Measurements from ENCODE around the gene OPCML.

The OPCML gene

GRCh38 chr11:133191931-133192330 lies 340.4 kb downstream of the OPCML start:
- Histone ChIP-seq H3K4me3 (ENCODE audit: low read length in 2 of 2) (no peak overlapping the region), H3K4me1 (ENCODE audit: control insufficient read depth, insufficient read depth, low read length) (no peaks in the 10 kb centered on the region), H3K9me3 (ENCODE audit: control insufficient read depth in 2 of 2, low read length in 2 of 2) (no peaks in the 10 kb centered on the region), H3K27me3 (ENCODE audit: control insufficient read depth in 1 of 2, insufficient read depth in 2 of 2, low read length in 2 of 2) (no peaks in the 10 kb centered on the region), H3K36me3 (ENCODE audit: control insufficient read depth in 2 of 2, insufficient read depth in 2 of 2, low read length in 2 of 2) (no peaks in the 10 kb centered on the region), H3K9ac (ENCODE audit: low read length in 2 of 2) (no peak overlapping the region), H3K27ac (ENCODE audit: low read length) (no peak overlapping the region)

GRCh38 chr11:133181667-133182066 lies 350.6 kb downstream of the OPCML start:
- peaks cover 0 to 7% of the 10 kb centered on the region in 2 donors for H3K27me3 ChIP-seq (ENCODE audit: control insufficient read depth in 1 of 2, insufficient read depth in 2 of 2, low read length in 2 of 2)
- H3K9ac ChIP-seq (ENCODE audit: low read length in 2 of 2), result no peak overlapping the region
- no peaks in the 10 kb centered on the region for H3K9me3 ChIP-seq (ENCODE audit: control insufficient read depth in 2 of 2, low read length in 2 of 2)
- H3K4me1 ChIP-seq (ENCODE audit: control insufficient read depth, insufficient read depth, low read length), result no peaks in the 10 kb centered on the region
- H3K36me3 ChIP-seq (ENCODE audit: control insufficient read depth in 2 of 2, insufficient read depth in 2 of 2, low read length in 2 of 2), result no peaks in the 10 kb centered on the region
- H3K27ac ChIP-seq (ENCODE audit: low read length), result no peak overlapping the region
- no peak overlapping the region for H3K4me3 ChIP-seq (ENCODE audit: low read length in 2 of 2)

- no peak overlapping the region for H3K27ac ChIP-seq (ENCODE audit: low read length)
- H3K4me3 ChIP-seq (ENCODE audit: low read length in 2 of 2), result no peak overlapping the region
- H3K9me3 ChIP-seq (ENCODE audit: control insufficient read depth in 2 of 2, low read length in 2 of 2), result no peaks in the 10 kb centered on the region
- H3K4me1 ChIP-seq (ENCODE audit: control insufficient read depth, insufficient read depth, low read length), result no peaks in the 10 kb centered on the region
- no peaks in the 10 kb centered on the region for H3K36me3 ChIP-seq (ENCODE audit: control insufficient read depth in 2 of 2, insufficient read depth in 2 of 2, low read length in 2 of 2)
- no peak overlapping the region for H3K9ac ChIP-seq (ENCODE audit: low read length in 2 of 2)
- peaks cover 0 to 7% of the 10 kb centered on the region in 2 donors for H3K27me3 ChIP-seq (ENCODE audit: control insufficient read depth in 1 of 2, insufficient read depth in 2 of 2, low read length in 2 of 2)
Observed at GRCh38 chr11:133181066-133181465, 351.2 kb downstream of the OPCML start.

- no peak overlapping the region for H3K9ac ChIP-seq (ENCODE audit: low read length in 2 of 2)
- H3K36me3 ChIP-seq (ENCODE audit: control insufficient read depth in 2 of 2, insufficient read depth in 2 of 2, low read length in 2 of 2), result no peaks in the 10 kb centered on the region
- H3K9me3 ChIP-seq (ENCODE audit: control insufficient read depth in 2 of 2, low read length in 2 of 2), result no peaks in the 10 kb centered on the region
- no peaks in the 10 kb centered on the region for H3K4me1 ChIP-seq (ENCODE audit: control insufficient read depth, insufficient read depth, low read length)
- H3K4me3 ChIP-seq (ENCODE audit: low read length in 2 of 2), result no peak overlapping the region
- peaks cover 0 to 7% of the 10 kb centered on the region in 2 donors for H3K27me3 ChIP-seq (ENCODE audit: control insufficient read depth in 1 of 2, insufficient read depth in 2 of 2, low read length in 2 of 2)
- no peak overlapping the region for H3K27ac ChIP-seq (ENCODE audit: low read length)
Observed at GRCh38 chr11:133180201-133180600, 352.1 kb downstream of the OPCML start.

GRCh38 chr11:133176748-133177147 lies 355.6 kb downstream of the OPCML start:
- H3K9me3 ChIP-seq (ENCODE audit: control insufficient read depth in 2 of 2, low read length in 2 of 2), result no peaks in the 10 kb centered on the region
- H3K27me3 ChIP-seq (ENCODE audit: control insufficient read depth in 1 of 2, insufficient read depth in 2 of 2, low read length in 2 of 2), result peaks cover 0 to 4% of the 10 kb centered on the region in 2 donors
- H3K9ac ChIP-seq (ENCODE audit: low read length in 2 of 2), result no peak overlapping the region
- H3K36me3 ChIP-seq (ENCODE audit: control insufficient read depth in 2 of 2, insufficient read depth in 2 of 2, low read length in 2 of 2), result no peaks in the 10 kb centered on the region
- no peak overlapping the region for H3K4me3 ChIP-seq (ENCODE audit: low read length in 2 of 2)
- H3K4me1 ChIP-seq (ENCODE audit: control insufficient read depth, insufficient read depth, low read length), result no peaks in the 10 kb centered on the region
- H3K27ac ChIP-seq (ENCODE audit: low read length), result no peak overlapping the region

GRCh38 chr11:133175103-133175502 lies 357.2 kb downstream of the OPCML start:
- H3K4me1 ChIP-seq (ENCODE audit: control insufficient read depth, insufficient read depth, low read length), result no peaks in the 10 kb centered on the region
- H3K36me3 ChIP-seq (ENCODE audit: control insufficient read depth in 2 of 2, insufficient read depth in 2 of 2, low read length in 2 of 2), result no peaks in the 10 kb centered on the region

GRCh38 chr11:133173810-133174412 lies 358.4 kb downstream of the OPCML start:
- Histone ChIP-seq H3K27ac (ENCODE audit: low read length) (no peak overlapping the region), H3K4me3 (ENCODE audit: low read length in 2 of 2) (no peak overlapping the region), H3K27me3 (ENCODE audit: control insufficient read depth in 1 of 2, insufficient read depth in 2 of 2, low read length in 2 of 2) (peaks cover 0 to 2% of the 10 kb centered on the region in 2 donors), H3K9me3 (ENCODE audit: control insufficient read depth in 2 of 2, low read length in 2 of 2) (no peaks in the 10 kb centered on the region), H3K4me1 (ENCODE audit: control insufficient read depth, insufficient read depth, low read length) (no peaks in the 10 kb centered on the region), H3K36me3 (ENCODE audit: control insufficient read depth in 2 of 2, insufficient read depth in 2 of 2, low read length in 2 of 2) (no peaks in the 10 kb centered on the region), H3K9ac (ENCODE audit: low read length in 2 of 2) (no peak overlapping the region)

More at GRCh38 chr11:133175103-133175502, 357.2 kb downstream of the OPCML start:
- no peak overlapping the region for H3K9ac ChIP-seq (ENCODE audit: low read length in 2 of 2)
- H3K4me3 ChIP-seq (ENCODE audit: low read length in 2 of 2), result no peak overlapping the region
- H3K9me3 ChIP-seq (ENCODE audit: control insufficient read depth in 2 of 2, low read length in 2 of 2), result no peaks in the 10 kb centered on the region
- no peak overlapping the region for H3K27ac ChIP-seq (ENCODE audit: low read length)
- peaks cover 0 to 6% of the 10 kb centered on the region in 2 donors for H3K27me3 ChIP-seq (ENCODE audit: control insufficient read depth in 1 of 2, insufficient read depth in 2 of 2, low read length in 2 of 2)

- H3K4me1 ChIP-seq (ENCODE audit: control insufficient read depth, insufficient read depth, low read length), result no peaks in the 10 kb centered on the region
- no peak overlapping the region for H3K27ac ChIP-seq (ENCODE audit: low read length)
- no peaks in the 10 kb centered on the region for H3K9me3 ChIP-seq (ENCODE audit: control insufficient read depth in 2 of 2, low read length in 2 of 2)
- H3K4me3 ChIP-seq (ENCODE audit: low read length in 2 of 2), result no peak overlapping the region
- H3K27me3 ChIP-seq (ENCODE audit: control insufficient read depth in 1 of 2, insufficient read depth in 2 of 2, low read length in 2 of 2), result peaks cover 0 to 4% of the 10 kb centered on the region in 2 donors
- H3K9ac ChIP-seq (ENCODE audit: low read length in 2 of 2), result no peak overlapping the region
- H3K36me3 ChIP-seq (ENCODE audit: control insufficient read depth in 2 of 2, insufficient read depth in 2 of 2, low read length in 2 of 2), result no peaks in the 10 kb centered on the region
Observed at GRCh38 chr11:133172349-133172748, 360.0 kb downstream of the OPCML start.

- Histone ChIP-seq H3K27me3 (ENCODE audit: control insufficient read depth in 1 of 2, insufficient read depth in 2 of 2, low read length in 2 of 2) (peaks cover 0 to 4% of the 10 kb centered on the region in 2 donors), H3K27ac (ENCODE audit: low read length) (no peak overlapping the region), H3K4me1 (ENCODE audit: control insufficient read depth, insufficient read depth, low read length) (no peaks in the 10 kb centered on the region), H3K9me3 (ENCODE audit: control insufficient read depth in 2 of 2, low read length in 2 of 2) (no peaks in the 10 kb centered on the region), H3K9ac (ENCODE audit: low read length in 2 of 2) (no peak overlapping the region), H3K36me3 (ENCODE audit: control insufficient read depth in 2 of 2, insufficient read depth in 2 of 2, low read length in 2 of 2) (no peaks in the 10 kb centered on the region), H3K4me3 (ENCODE audit: low read length in 2 of 2) (no peak overlapping the region)
Observed at GRCh38 chr11:133171374-133171773, 360.9 kb downstream of the OPCML start.

GRCh38 chr11:133168016-133168415 lies 364.3 kb downstream of the OPCML start:
- Histone ChIP-seq H3K27ac (ENCODE audit: low read length) (no peak overlapping the region), H3K27me3 (ENCODE audit: control insufficient read depth in 1 of 2, insufficient read depth in 2 of 2, low read length in 2 of 2) (peaks cover 0 to 4% of the 10 kb centered on the region in 2 donors), H3K9ac (ENCODE audit: low read length in 2 of 2) (no peak overlapping the region), H3K4me1 (ENCODE audit: control insufficient read depth, insufficient read depth, low read length) (peaks cover 6% of the 10 kb centered on the region), H3K4me3 (ENCODE audit: low read length in 2 of 2) (no peak overlapping the region), H3K36me3 (ENCODE audit: control insufficient read depth in 2 of 2, insufficient read depth in 2 of 2, low read length in 2 of 2) (no peaks in the 10 kb centered on the region), H3K9me3 (ENCODE audit: control insufficient read depth in 2 of 2, low read length in 2 of 2) (no peaks in the 10 kb centered on the region)

- peaks cover 15% of the 10 kb centered on the region for H3K4me1 ChIP-seq (ENCODE audit: control insufficient read depth, insufficient read depth, low read length)
- peaks cover 0 to 4% of the 10 kb centered on the region in 2 donors for H3K27me3 ChIP-seq (ENCODE audit: control insufficient read depth in 1 of 2, insufficient read depth in 2 of 2, low read length in 2 of 2)
- no peak overlapping the region for H3K9ac ChIP-seq (ENCODE audit: low read length in 2 of 2)
- H3K4me3 ChIP-seq (ENCODE audit: low read length in 2 of 2), result no peak overlapping the region
- no peaks in the 10 kb centered on the region for H3K9me3 ChIP-seq (ENCODE audit: control insufficient read depth in 2 of 2, low read length in 2 of 2)
- H3K27ac ChIP-seq (ENCODE audit: low read length), result no peak overlapping the region
- H3K36me3 ChIP-seq (ENCODE audit: control insufficient read depth in 2 of 2, insufficient read depth in 2 of 2, low read length in 2 of 2), result no peaks in the 10 kb centered on the region
Observed at GRCh38 chr11:133166662-133167061, 365.6 kb downstream of the OPCML start.

Measured in stomach smooth muscle (tissue), 2 donors.